ENCODE data around the gene ZNF263.

ZNF263 gene

DNA sequence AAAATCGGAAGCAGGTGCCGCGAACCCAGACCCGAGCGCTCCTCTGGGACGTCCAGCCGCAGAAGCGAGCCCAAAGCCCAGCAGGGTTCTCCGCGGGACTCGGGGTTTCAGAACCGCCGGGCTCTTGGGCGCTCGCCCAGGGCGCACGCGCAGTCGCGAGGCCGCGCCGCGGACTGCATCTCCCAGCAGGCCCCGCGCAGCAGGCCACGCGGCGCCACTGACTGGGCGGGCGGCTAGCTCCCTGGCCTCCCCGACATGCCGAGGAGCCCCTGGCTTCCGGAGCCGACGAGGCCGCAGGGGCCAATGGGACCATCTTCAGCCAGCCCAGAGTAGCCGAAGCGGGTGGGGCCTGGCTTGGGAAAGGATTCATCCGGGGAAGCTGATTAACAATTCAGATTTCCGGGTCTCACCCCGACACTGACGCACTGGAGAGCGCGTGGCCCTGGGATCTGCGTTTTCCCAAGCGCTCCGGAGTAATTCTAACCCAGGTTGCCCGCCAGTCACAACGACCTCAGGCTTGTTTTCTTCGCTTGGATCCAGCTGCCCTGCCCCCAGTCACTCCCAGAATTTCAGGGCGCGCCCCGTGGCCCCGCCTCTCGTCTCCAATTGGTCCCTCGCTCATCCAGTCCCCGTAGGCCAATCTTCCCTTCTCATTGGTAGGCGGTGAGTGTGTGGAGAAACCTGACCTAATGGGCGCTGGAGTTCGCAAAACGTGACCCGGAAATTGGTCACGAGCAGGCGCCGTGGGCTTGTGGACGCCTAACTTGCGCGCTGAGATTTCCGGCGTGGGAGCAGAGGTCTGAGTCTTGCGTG lies at the start of gene ZNF263:
Gene ZNF263, plus strand, starts transcription at position 762 of the 813 bp plus-strand sequence. CDS start 328 bp downstream, outside the sequence.
- peak; percentile 82 to 91 for DNase-seq (ENCODE audit: low read depth in 2 of 2)

DNA sequence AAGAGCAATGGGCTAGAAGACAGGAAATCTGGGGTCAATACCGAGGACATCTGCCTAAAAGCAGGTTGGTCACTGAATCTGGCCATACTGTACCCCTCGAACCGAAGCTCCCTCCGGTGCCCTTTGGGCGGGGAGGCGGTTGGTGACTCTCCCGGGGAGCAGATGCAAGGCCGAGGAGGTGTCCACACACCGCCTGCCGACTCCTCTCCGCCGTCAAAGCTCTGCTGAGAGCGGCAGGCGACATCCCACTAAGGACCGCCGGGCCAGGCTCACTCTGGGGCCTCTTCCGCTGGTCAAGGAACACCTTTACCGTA lies 48.8 kb upstream of the ZNF263 start:
- no peak for DNase-seq (ENCODE audit: low read depth in 2 of 2)

DNA sequence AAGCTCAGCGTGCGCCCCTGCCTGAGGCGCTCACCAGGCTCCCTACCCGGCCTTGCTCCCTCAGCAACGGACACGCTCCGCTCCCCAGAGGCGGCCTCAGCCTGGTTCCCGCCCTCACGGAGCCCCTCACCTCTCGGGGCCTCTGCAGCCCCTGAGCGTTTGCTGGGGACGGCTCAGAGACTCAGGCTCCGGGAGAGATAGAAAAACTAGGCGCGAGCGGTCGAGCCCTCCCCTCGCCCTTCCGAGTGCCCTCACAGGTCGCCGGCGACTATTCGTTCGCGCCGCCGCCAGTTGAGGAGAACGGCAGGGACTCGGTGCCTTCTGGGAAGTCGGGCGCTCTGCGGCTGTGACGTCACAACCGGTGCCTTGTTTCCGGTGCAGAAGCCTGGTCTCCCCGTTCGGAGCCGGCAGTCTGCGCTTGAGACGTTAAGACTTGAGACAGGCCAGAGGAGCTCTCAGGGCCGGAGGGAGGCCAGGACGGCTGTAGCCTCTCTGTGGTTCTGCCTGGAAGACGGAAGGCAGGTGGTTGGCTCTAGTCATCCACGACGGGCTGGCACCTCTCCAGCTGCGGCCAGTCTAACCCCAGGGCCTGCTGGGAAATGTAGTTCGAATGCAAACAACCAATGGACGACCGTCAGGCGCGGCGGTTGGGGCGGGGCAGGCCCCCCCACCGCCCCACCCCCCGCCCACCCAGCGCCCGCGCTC lies 48.3 kb upstream of the ZNF263 start, which contains the start of gene ZNF200:
Gene ZNF200, minus strand, starts transcription at position 302 of the 705 bp plus-strand sequence. CDS start 1,403 bp downstream, outside the sequence.
- peak; percentile 88 for DNase-seq (ENCODE audit: low read depth in 2 of 2)

DNA sequence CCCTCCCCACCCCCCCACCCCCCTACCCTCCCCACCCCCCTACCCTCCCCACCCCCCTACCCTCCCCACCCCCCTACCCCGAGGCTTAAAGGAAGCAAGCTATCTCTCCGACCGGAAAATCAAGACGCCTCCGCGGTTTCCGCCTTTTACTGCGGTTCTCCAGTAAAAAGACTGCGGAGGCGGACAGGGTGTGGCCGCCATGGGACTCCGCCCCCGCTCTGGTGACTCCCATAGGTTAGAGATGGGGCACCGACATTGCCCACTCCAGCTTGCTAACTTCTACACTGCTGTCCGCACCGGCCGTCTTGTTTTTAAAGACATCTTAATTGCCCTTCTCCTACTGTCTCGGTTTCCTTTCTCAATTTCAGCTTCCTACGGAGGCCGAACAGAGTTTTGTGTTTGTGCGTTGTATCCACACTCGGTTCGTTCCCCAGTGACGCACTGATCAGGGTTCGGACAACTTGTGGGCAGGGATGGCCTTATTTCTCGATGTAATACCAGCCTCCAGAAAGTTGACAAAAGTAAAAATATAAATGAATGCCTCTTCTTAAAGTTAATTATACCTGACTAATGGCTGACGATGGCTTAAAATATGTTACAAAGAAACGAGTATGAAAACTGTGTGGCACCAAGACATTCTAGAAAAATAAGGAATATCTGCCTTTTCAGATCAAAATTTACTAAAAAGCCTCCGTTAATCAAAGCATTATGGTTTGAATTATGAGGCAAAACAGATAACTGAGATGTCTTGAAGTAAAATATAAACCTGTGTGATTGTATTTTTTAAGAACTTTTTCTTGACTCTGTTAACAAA lies 47.2 kb upstream of the ZNF263 start:
- peak in 1 of 2 donors; percentile 24 for DNase-seq (ENCODE audit: low read depth in 2 of 2)

DNA sequence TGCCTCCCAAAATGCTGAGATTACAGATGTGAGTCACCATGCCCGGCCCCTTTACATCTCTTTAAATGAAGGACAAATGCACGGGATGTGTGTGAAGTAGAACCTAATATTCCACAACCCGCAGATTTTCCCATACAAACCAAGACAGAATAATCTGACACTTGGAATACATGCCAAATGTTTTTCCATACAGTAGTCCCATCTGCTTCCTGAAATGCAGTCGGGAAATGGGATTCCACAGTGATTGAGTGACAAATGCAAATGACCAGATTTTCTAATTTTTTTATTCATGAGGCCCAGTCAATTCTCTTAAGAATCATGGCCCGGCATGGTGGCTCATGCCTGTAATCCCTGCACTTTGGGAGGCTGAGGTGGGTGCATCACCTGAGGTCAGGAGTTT lies 41.5 kb upstream of the ZNF263 start:
- no peak for DNase-seq (ENCODE audit: low read depth in 2 of 2)

DNA sequence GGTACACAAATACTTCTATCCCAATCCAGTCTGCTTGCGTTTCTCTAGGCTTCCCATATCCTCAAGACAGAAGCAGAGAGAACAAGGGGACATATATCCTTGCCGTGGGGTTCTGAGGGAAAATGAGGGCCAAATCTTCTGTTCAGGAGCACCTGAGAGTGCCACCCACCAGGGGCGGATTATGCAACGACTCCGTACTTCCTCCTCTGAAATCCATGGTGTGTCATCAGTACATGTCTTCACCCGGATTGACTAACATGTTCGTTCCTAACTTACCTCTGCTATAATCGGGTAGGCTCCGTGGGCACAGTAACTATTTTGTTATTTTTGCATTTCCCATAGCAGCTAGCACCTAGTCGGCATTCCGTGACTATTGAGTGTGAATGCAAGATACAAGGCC lies 40.6 kb upstream of the ZNF263 start:
- DNase-seq (ENCODE audit: low read depth in 2 of 2), result no peak

DNA sequence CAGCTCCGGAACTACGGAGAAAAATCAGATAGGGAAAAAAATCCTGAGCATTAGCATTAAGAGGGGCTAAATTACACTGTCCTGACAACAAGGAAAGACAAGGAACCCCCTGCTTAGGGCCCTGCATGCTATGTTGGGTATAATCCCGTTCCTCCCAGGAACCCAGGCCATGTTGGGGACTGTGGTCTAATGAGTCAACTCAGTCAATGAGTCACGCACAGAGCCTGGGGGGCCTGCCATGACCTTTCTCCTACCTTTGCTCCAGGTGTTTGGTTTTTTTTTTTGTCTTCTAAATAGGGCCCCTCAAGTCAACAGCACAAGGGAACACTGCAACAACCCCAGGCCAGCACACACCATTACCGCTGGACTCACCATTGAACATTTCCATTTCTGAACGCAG lies 39.4 kb upstream of the ZNF263 start:
- DNase-seq (ENCODE audit: low read depth in 2 of 2), result no peak

DNA sequence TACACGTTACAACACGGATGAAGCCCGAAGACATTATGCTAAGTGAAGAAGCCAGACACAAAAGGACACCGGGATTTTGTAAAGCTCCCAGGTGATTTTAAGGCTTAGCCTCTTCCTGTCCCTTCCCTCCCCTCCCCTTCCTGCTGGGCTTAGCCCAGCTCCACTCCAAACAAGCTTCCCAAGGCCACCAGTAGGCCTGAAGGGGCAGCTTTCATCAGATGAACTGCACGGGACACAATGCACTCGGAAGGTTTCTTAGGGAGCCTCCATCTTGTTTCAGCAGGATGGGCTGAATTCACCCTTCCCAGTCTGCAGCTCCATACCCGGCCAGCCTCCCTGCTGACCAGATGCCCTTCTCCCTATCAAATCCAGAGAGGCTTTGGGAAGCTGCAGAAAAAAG lies 37.3 kb upstream of the ZNF263 start:
- DNase-seq (ENCODE audit: low read depth in 2 of 2), result no peak

DNA sequence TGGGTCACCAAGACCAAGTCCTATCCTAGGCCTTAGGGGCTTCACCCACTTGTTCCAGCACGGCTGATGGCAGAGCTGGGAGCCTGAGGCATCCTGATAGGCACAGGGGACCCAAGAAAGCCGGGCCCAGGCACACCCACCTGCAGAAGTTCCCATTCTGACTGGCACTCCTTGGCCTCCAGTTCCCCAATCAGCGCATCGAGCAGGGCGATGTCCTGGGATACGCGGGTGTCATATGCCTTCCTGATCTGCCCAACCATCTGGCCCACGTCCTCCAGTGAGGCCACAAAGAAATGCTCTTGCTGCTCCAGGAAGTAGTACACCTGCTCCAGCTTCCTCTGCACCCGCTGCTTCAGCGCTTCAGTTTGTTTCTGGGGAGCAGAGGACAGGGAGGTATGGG lies 36.4 kb upstream of the ZNF263 start:
- DNase-seq (ENCODE audit: low read depth in 2 of 2), result no peak

DNA sequence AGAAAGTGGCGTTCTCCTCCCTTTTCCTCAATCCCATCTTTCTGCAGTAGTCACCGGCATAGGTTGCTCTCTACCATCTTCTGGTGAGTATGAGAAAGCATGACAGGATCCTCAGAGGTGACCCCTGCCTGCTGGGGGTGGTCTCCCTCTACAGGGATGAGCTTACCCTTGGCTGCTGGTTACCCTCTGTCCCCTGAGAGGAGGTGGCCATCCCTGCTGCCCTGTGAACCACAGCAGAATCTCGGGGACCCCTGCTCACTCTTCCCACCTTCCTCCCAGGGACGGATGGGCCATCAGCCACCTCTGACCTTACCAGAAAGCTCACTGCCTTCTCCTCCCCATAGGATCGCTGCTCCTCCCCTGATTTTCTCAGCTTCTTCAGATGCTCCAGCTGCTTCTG lies 34.7 kb upstream of the ZNF263 start:
- no peak for DNase-seq (ENCODE audit: low read depth in 2 of 2)

DNA sequence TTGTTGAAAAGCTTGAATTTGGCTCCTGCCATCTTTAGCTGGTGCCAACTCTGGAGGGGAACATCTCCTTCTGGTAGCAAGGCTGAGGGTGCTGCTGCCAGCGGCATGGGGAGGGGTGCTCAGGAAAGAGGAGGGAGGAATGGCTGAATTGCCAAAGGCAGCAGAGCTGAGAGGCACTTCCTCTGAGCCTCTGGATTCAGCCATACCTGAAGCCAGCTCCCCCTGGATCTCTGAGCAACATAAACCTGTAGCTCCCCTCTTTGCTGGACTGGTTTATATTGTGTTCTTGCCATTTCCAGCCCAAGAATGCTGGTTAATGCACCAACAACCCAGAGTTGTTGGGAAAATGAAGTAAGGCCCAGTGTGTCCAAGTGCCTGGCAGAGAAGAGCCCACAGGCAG lies 34.3 kb upstream of the ZNF263 start:
- no peak for DNase-seq (ENCODE audit: low read depth in 2 of 2)

DNA sequence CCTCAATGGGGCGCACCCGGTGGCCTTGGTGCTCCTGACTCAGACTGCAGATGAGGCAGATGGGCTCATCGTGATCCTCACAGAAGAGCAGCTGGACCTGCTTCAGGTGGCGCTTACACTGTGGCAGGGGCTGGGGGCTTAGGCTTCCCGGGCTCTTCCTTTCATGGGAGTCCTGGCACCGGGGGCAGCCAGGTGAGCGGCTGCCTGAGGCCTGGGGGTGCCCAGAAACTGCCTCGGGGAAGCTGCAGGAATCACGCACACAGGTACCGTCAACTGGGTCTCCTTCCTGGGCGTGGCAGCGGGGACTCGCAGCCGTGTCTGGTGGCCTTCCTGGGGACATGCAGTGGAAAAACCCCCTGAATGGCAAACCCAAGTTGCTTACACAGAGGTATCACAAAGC lies 33.8 kb upstream of the ZNF263 start:
- no peak for DNase-seq (ENCODE audit: low read depth in 2 of 2)

DNA sequence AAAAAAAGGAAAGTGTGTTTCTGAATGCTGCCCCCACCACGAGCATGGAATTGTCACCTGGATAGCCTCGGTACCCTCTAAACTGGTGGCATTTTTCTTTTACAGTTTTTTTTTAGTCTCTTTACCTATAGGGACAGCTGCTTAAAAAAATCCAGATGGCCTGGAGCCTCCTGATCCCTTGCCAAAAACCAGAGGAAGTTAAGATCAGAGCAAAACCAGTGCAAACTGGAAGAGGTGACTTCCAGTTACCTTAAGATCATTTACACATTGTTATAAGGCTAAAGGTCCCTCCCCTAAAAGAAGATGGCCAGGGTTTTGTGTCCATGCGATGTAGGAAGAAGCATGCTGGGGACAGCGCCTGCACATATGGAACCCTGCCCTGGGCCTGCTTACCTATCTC lies 30.3 kb upstream of the ZNF263 start:
- DNase-seq (ENCODE audit: low read depth in 2 of 2), result no peak

DNA sequence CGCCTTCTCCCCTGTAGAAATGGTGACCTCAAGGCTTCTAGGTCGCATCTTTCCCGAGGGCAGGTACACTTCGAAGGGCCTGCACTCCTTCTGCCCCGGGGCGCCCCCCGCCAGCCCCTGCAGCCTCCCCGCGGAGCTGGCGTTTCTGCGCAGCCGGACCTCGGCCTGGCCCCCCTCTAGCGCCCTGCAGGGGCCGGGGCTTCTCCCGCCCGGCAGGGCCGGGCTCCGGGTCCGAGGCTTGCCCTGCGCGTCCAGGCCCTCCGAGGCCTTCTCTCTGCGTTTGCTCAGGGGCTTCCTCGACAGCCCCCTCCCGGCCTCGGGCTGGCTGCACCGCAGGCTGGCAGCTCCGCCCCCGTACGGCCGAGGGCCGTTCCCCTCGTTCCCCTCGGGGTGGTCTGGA lies 29.0 kb upstream of the ZNF263 start:
- DNase-seq (ENCODE audit: low read depth in 2 of 2), result no peak

DNA sequence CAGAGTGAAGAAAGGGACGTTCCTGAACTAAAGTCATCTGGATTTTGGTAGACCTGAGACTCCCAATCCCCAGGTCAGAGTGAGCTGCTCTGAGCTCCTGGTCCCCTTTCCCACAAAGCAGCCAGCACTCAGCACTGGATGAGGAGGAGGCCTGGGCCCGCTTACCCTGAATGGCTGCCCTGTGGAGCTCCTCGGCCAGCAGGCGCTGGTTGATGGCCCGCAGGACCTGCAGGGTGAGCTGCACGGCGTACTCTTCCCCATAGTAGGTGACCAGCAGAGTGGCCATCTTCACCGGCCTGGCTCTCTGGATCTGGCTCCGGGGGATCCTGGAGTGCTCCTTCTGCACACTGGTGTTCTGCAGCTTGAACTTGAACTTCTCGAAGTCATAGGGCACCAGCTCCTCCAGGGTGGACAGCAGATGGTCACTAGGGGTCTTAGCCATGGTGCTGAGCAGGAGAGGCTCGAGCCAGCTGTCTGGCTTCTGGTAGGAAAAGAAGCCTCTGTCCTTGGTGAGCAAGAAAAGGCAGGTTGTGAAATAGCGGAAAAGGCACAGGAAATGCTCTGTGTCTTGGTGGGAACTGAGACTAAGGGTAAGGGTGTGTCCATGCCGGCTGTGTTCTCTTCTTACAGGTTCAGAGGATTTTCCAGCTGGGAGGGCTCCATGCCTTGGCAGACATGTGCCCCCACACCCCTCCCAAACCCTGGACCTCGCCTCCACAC lies 27.0 kb upstream of the ZNF263 start, which contains the start of gene MEFV:
Gene MEFV, minus strand, starts transcription at position 488 of the 720 bp plus-strand sequence. Its CDS starts 46 bp downstream, at position 442.
- DNase-seq (ENCODE audit: low read depth in 2 of 2), result no peak

DNA sequence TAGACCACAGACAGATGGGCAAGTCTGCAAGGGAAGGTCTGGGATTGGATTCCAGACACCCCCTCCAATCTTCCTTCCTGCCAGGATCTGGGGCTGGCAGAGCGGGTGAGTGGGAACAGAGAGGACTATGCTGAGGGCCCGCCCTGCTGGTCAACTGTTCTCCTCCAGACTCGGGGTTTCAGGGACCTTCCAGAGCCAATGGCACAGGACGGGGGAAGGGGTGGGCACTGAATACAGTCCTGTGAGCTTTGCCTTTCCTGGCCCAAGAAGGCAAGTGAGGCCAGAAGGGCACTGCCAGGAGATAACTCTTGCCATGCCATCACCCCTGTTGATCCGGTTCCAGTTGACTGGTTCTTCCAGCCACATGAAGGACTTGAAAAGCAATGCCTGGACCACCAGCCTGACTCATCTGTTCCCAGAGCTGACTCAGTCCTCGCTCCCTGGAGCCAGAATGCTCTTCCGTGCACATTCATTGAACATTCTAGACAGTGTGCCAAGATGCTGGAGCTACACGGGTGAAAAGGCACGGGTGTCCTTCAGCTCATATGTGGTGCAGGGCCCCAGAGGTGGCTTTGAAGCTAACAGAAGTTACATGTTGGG lies 26.3 kb upstream of the ZNF263 start:
- no peak for DNase-seq (ENCODE audit: low read depth in 2 of 2)

DNA sequence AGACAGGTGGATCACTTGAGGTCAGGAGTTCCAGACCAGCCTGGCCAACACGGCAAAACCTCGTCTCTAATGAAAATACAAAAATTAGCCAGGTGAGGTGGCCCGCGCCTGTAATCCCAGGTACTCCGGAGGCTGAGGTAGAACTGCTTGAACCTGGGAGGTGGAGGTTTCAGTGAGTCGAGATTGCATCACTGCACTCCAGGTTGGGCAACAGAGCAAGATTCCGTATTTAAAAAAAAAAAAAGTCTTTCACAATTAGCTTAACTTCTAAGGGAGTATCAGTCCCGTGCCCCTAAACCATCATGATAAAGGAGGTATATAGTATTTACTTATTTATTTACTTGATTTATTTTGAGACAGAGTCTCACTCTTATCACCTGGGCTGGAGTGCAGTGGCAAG lies 23.5 kb upstream of the ZNF263 start:
- DNase-seq (ENCODE audit: low read depth in 2 of 2), result no peak

DNA sequence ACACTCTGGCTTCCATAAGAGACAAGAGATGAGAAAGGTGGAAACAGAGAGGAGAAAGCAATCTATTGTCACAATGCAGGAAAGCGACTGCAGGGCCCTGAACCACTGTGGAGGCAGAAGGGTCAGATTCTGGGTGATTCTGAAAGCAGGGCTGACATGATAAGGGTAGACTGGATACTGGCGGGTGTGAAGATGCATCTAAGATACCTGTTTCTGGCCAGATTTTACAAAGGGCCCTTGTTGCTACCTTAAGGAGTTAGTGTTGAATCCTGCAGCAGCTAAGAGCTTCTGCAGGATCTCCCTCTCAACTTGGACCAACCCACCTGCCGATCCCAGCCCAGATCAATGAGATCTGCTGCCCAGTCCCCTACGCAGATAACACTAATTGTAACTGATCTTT lies 20.8 kb upstream of the ZNF263 start:
- DNase-seq (ENCODE audit: low read depth in 2 of 2), result no peak

DNA sequence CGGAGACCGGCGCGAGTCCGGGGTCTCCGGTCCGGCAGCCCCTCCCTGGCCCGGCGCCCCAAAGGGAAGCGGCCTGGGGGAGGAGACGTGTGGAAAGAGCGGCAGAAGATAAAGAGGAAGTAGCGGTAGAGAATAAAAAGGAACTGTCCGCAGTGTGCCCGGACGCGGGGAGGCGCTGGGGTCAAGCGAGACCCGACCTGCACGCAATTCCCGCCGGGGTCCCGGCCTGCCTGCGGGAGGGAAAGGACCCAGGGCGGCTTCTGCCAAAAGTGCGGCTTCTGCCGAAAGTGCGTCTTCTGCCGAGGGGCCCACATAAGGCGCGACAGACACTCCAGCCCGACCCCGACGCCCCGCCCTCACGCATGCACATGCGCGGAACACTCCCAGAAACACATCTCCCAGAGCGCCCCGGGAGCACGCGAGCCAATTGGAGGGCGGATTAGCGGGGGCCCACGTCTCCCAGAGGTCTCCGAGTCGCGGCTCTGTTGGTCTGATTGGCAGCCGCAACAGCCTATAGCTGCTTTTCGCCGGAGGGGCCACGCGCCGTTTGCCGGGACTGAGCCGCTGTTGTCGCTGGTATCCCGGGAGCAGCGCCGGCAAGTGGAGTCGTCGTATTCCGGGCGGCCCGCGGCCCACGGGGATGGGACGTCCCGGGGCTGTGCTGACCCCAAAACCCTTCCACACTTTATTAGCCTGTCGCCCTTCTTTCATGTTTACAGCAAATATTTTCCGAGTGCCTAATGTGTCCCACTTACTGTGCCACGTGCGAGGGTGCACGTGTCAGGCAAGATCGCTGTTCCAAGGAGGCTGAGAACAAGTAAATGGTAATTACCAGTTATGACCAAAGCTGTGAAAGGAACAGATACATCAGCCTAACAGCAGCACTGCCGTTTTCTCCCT lies 18.9 kb upstream of the ZNF263 start:
- DNase-seq (ENCODE audit: low read depth in 2 of 2), result peak; percentile 91 to 98

DNA sequence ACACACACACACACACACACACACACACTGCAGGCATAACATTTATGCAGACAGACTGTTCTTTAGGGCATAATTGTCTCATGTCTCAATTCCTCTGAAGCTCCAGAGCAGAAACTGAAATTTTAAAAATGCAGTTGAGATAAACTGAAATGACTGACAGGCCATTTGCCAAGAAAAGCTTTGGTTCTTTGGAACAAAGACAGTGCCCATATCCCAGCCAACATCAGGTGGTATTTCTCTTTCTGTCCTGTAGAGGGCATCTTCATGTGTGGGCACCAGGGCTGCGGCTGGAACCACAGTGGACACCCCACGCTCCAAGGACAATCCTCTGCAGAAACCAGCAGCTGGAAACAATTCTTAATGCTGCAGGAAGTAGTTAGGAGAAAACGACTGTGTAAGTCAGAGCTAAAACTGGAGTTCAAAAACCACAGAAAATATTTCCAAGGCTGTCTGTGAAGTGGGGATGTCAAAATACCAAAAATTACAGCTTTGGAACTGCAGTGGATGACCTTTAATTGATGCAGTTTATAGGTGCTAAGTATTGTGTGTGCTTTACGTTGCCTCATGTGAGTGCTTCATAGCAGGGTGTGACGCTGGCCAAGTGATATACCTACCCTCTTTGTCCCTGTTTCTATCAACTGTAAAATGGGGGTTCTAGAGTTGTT lies 16.3 kb upstream of the ZNF263 start:
- no peak for DNase-seq (ENCODE audit: low read depth in 2 of 2)
